Limb (tissue), 2 donors: ENCODE measurements around the gene SPRYD3.

ENCODE experiments used
- DNase-seq, 2 donors: peaks; one replicate each; pipeline ENCODE4 v3.0.0-alpha.2; 2016; ENCODE audit errors: extremely low spot score in 2 of 2

The SPRYD3 gene

GRCh38 chr12:53078425-53079225 is 565 bp downstream of the SPRYD3 start:
- no peak for DNase-seq

GRCh38 chr12:53077030-53077429 is 2.2 kb downstream of the SPRYD3 start:
- no peak for DNase-seq

- DNase-seq: no peak
Observed at GRCh38 chr12:53076461-53076860, 2.7 kb downstream of the SPRYD3 start.

- DNase-seq: no peak
Observed at GRCh38 chr12:53074999-53075370, 4.2 kb downstream of the SPRYD3 start.

DNA sequence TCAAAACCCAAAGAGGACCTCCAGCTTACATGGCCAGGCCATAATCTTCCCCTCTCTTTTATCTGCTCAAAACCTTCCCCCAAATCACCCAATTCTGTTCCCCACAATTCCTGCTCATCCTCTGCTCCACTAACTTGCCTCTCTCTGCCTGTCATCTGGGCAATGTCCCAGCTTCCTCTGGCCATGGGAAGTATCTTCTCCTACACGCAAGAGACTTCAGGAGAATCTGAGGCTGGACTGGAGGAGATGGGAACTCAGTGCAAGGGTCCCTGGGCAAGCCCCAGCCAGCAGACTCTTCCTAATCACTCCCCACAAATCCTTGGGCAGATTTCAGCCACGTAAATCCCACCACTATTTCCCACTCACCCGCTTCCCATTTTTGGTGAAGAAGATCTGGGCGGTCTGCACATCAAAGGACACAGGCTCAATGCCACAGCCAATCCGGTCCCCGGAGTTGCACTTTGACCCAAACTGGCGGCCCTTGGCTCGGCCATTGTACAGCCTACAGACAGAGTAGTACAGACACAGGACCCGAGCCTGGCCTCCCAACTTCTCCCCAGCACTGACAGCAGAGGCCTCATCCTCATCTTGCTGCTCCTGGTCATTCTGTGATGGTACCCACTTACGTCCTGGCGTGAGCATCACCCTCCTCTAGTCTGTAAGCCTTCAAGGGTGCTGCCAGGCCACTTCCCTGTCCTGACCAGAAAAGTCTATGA is 4.7 kb downstream of the SPRYD3 start:
- no peak for DNase-seq

- DNase-seq: no peak
Observed at GRCh38 chr12:53073881-53074280, 5.3 kb downstream of the SPRYD3 start.

DNA sequence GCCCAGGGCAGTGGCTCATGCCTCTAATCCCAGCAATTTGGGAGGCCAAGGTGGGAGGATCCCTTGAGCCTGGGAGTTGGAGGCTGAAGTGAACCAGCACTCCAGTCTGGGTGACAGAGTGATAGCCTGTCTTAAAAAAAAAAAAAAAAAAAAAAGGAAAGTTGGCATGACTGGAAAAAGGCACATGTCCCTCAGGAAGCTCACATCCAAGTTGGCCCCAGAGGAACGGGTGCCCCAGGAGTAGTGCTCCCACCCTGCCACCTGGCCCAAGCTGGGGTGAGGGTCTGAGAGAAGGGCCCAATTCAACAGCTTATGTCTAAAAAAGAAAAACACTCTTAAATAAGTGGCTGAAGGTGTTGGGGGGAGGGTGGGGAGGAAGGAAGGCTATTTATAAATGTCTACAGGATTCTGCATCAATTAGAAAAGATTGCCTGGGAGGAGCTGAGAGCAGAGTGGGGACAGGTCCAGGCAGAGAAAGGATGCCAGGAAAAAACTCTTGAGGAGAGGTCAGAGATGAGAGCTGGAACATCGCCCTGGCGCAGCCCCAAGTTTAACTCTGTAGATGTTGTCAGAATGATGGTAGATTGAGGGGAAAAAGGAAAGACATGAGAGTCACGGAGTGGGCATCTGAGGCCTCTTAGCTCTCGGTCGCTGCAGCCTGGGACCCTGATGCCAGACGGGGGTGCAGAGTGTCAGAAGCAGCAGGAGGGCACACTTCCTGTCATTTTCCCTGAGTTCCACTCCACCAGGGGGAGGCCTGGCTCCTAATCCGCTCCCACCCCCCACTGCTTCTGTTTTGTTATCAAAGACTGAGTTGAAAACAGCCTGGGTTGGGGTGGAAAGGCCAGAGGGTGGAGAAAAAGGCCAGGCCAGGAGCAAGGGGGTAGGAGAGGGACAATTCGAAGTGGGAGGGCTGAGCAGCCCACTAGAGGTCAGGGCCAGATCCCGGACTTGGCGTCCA is 7.3 kb downstream of the SPRYD3 start:
- DNase-seq: peak; percentile 50 to 66

DNA sequence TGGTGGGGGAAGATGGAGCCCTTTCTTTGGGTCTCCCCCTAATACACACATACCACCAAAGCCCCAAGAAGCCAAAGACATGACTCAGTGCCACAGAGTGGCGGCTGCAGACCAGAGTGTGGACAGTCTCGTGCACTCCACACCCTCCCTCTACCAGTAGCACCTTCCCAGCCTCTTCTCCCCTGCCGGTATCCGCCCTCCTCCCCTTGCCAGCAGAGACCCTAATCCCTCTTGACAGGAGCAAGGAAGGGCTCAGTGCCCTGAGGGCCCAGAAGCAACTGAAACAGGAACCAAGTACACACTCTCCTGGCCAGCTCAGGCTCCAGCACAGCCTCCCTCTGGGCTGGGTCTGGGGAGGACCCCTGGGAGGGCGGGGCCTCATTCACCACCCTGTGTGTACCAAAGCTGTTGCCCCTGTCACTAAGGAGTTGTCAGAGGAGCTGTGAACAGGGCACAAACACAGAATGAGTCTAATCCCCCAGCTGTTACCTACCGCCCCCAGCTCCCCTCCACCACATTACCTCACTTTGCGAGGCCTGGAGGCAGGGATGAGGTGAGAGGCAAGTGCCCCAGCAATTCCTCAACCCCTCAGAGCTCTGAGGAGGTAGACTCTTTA is 8.2 kb downstream of the SPRYD3 start:
- no peak for DNase-seq

DNA sequence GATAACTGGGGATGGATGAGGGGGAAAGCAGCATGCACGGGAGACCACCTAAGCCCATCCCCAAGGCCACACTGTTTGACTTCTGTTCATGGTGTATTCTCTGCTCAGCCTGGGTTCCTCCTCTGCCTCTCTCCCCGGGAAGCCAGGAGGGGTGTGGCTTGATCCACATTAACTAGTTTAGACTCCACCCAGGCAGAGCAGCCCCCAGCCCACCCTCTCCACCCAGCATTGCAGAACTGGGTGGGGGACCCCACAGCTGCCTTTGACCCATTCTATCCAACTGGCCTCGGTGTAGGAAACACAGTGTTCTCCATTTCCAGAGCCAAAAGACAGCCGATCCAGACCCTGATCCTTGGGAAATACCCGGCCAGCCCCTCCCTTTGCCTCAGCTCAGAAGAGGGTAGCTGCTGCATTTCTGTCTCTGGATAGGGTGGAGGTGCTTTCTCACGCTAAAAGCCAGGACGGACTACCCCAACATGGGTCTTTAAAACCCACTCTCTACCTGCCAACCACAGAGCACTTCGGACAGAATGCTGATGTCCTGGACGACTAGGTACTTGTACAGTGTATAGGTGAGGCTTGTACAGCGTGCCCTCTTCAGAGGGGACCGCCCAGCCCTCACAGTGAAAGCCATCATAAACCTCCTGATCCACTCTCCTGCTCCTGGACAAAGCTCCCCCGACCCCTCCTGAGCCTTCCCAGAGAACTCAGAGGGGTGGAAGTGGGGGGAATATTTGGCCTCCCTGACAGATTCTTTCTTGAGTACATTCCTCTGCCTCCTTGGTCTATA is 9.4 kb downstream of the SPRYD3 start:
- peak in 1 of 2 donors; percentile 43 for DNase-seq

DNA sequence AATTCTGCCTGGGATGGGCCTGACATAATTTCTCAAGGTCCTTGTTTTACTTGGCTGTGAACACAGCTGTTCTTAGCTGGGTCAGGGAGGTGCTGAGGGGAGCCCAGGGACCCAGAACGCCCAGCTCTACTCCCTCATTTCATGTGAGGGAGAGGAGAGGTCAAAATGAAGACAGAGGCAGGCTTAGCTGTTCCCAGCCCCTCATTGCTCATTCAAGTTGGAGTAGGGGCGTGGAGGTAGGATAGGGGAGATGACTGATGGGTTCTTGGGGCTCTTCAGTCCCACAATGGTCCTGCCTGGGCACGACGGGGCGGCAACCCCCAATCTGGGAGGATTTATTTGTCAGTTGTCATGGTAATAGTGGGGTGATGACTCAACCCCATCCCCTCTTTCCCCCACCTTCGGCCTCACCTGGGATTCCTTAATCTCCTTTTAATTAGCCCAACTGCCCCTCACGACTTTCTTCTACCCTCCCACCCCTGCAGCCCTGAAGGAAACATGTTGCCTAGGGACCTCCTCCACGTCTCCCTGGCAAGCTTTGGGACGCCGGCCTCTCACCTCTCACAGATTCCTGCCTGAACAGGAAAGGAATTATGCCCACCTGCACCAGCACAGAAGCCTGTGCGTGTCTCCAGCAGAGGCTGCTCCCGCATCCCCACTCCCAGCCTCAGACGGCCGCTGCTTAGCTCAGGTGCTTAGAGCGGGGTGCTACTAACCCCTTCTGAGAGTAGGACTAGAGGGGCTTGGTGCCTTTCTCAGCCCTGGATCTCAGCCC is 10.2 kb downstream of the SPRYD3 start:
- no peak for DNase-seq

- DNase-seq: no peak
Observed at GRCh38 chr12:53067993-53068770, 11.0 kb downstream of the SPRYD3 start.

DNA sequence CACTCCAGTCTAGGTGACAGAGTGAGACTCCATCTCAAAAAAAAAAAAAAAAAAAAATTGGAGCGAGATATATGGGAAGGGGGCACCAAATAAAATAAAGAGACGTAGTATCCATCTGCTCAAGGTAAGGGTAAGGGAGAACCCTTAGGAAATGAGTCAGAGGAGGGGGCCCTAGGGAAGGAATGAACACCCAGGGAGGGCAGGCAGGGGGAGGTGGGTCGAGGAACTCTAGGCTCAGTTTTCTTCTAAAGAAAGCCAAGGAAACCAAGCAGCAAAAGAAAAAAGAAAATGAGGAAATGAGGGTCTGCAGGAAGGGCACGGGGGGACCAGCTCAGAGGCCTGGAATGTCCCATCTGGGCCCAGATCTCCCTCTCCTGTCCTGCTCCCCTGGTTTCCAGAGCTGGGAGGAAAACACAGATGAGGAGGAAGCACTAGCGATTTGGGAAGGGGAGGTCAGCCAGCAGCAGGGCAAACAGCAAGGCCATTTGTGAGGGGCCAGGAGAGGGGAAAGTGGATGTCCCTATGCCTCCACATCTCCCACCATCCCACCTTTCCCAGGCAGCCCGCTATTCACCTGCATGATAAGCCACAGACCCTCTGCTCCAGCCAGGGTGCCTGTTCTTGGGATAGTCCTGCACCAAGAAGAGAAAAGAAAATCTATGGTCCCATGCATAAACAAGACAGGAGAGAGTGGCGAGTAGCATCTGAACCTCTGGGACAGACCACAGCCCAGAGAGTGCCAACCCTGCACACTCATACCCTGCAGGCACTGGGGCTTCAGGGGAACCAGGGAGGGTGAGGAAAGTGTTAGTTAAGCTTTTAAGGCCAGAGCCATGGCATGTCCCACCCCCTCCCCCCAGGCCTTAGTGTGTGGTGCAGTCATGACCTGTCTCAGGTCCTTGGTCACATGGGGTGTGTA is 11.9 kb downstream of the SPRYD3 start:
- DNase-seq: no peak

DNA sequence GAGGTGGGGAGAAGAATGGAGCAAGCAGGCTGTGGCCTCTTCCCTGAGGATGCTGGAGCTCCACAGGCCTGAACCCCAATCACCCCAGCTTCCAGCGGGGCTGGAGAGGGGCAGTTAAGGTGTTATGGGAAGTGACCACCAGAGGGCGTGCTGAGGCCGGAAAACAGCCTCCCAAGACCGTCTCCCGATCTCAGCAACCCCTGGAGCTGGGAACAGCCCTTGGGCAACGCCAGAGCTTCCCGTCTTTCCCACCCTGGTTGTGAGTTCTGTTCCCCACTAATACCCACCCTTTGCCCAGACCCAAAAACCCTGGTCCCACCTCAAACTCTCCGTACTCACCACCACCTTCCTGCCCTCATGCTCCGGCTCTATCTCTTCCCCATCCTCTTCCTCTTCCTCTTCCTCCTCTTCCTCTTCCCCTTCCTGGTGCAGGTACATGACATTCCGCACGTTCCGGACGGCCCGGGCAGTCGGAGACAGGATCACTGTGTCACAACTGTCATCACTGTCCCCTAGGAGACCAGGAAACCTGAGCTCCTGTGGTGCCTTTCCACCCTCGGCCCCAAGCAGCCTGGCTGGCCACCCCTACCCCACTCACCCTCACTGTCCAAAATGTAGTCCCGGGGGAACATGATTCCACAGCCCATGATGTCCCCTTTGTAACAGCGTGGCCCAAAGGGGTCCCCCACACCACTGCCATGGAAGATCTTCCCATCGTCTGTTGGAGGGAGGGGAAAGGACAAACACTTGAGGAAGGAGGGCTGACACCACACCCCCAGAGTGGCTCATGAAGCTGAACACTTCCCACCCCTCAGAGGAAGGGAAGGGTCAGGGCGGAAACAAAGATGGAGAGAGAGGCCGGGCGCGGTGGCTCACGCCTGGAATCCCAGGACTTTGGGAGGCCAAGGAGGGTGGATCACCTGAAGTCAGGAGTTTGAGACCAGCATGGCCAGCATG is 12.9 kb downstream of the SPRYD3 start:
- DNase-seq: peak; percentile 83 to 86

GRCh38 chr12:53065470-53065869 is 13.7 kb downstream of the SPRYD3 start:
- no peak for DNase-seq

- DNase-seq: peak in 1 of 2 donors; percentile 40
Observed at GRCh38 chr12:53064613-53065436, 14.4 kb downstream of the SPRYD3 start.
